ENCODE results near the gene TCP11. TPM values are rescaled to one million over a fixed set of nuclear protein-coding genes. Genes with fewer than 3 reads are reported as not detected.

The TCP11 gene
- total RNA-seq, 1 experiment from 2014 or later: not detected

GRCh38 chr6:35079311-35080000 lies 61.7 kb downstream of the TCP11 start:
- H3K27me3 ChIP-seq (ENCODE audit: control insufficient read depth, insufficient read depth, low read length): no peaks in the 10 kb centered on the region
- TF ChIP-seq, protein P1, sequence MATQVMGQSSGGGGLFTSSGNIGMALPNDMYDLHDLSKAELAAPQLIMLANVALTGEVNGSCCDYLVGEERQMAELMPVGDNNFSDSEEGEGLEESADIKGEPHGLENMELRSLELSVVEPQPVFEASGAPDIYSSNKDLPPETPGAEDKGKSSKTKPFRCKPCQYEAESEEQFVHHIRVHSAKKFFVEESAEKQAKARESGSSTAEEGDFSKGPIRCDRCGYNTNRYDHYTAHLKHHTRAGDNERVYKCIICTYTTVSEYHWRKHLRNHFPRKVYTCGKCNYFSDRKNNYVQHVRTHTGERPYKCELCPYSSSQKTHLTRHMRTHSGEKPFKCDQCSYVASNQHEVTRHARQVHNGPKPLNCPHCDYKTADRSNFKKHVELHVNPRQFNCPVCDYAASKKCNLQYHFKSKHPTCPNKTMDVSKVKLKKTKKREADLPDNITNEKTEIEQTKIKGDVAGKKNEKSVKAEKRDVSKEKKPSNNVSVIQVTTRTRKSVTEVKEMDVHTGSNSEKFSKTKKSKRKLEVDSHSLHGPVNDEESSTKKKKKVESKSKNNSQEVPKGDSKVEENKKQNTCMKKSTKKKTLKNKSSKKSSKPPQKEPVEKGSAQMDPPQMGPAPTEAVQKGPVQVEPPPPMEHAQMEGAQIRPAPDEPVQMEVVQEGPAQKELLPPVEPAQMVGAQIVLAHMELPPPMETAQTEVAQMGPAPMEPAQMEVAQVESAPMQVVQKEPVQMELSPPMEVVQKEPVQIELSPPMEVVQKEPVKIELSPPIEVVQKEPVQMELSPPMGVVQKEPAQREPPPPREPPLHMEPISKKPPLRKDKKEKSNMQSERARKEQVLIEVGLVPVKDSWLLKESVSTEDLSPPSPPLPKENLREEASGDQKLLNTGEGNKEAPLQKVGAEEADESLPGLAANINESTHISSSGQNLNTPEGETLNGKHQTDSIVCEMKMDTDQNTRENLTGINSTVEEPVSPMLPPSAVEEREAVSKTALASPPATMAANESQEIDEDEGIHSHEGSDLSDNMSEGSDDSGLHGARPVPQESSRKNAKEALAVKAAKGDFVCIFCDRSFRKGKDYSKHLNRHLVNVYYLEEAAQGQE (IDR thresholded peaks at IDR 0.05; ENCODE audit: insufficient read depth in 1 of 2, low read depth in 2 of 2, low read length in 1 of 2): no peak
- no peak for TF ChIP-seq POLR2AphosphoS5 (IDR thresholded peaks at IDR 0.05; ENCODE audit: low read depth, low read length)
- no peak for TF ChIP-seq SIN3A (IDR thresholded peaks at IDR 0.05; ENCODE audit: borderline replicate concordance, insufficient read depth, low read depth, low read length)
- TF ChIP-seq TCF7L2 (IDR thresholded peaks at IDR 0.05; ENCODE audit: low read depth, low read length): no peak
- TF ChIP-seq, protein P2, sequence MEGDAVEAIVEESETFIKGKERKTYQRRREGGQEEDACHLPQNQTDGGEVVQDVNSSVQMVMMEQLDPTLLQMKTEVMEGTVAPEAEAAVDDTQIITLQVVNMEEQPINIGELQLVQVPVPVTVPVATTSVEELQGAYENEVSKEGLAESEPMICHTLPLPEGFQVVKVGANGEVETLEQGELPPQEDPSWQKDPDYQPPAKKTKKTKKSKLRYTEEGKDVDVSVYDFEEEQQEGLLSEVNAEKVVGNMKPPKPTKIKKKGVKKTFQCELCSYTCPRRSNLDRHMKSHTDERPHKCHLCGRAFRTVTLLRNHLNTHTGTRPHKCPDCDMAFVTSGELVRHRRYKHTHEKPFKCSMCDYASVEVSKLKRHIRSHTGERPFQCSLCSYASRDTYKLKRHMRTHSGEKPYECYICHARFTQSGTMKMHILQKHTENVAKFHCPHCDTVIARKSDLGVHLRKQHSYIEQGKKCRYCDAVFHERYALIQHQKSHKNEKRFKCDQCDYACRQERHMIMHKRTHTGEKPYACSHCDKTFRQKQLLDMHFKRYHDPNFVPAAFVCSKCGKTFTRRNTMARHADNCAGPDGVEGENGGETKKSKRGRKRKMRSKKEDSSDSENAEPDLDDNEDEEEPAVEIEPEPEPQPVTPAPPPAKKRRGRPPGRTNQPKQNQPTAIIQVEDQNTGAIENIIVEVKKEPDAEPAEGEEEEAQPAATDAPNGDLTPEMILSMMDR (IDR thresholded peaks at IDR 0.05): no peak
- no peak overlapping the region for H3K27ac ChIP-seq (ENCODE audit: low read length)
- CTCF ChIA-PET: no interaction called here
- intact Hi-C loops (cut with micrococcal nuclease; ENCODE audit: unreplicated experiment): no loop called here
- H3K4me3 ChIP-seq (ENCODE audit: low read depth in 2 of 2, low read length in 2 of 2): no peak overlapping the region
- no TSS peak for BruUV-seq (replicated peaks)
- no peaks in the 10 kb centered on the region for H3K4me1 ChIP-seq (ENCODE audit: control insufficient read depth, insufficient read depth, low read length)
- POLR2A ChIA-PET: no interaction called here
- in situ Hi-C loops (cut with HindIII; ENCODE audit: low pct_unique_long_range_greater_than_20kb, low sequenced_read_pairs): no loop called here
- H3K9me3 ChIP-seq (ENCODE audit: control insufficient read depth, insufficient read depth, low read depth, low read length): no peaks in the 10 kb centered on the region
- ATAC-seq (no peak), DNase-seq (ENCODE audit: low read depth, low spot score) (no peak)
- H3K36me3 ChIP-seq (ENCODE audit: control insufficient read depth, insufficient read depth, low read length): no peaks in the 10 kb centered on the region

DNA sequence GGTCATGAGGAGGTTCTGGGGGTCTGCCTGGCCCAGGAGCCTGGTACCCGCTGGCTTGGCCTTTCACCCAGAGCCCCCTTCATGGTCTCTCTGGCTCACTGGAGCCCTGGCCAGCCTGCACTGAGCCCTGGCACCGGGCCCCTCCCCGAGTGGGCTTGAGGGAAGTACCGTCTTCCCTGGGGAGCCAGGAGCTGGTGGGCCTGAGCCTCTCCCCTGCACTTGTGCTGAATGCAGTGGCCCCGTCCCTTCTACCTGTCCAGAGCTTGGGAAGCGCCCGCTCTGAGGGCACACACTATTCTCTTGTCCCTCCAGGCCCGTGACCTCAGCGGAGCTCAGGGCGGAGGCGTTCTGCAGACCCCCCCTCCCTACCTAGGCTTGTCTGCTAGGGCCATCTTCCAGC lies 62.2 kb downstream of the TCP11 start:
- no TSS peak for BruUV-seq (replicated peaks)
- POLR2A ChIA-PET: no interaction called here
- H3K4me1 ChIP-seq (ENCODE audit: control insufficient read depth, insufficient read depth, low read length): no peaks in the 10 kb centered on the region
- no peaks in the 10 kb centered on the region for H3K27me3 ChIP-seq (ENCODE audit: control insufficient read depth, insufficient read depth, low read length)
- no peaks in the 10 kb centered on the region for H3K9me3 ChIP-seq (ENCODE audit: control insufficient read depth, insufficient read depth, low read depth, low read length)
- ATAC-seq (no peak), DNase-seq (ENCODE audit: low read depth, low spot score) (no peak)
- intact Hi-C loops (cut with micrococcal nuclease; ENCODE audit: unreplicated experiment): no loop called here
- no peaks in the 10 kb centered on the region for H3K36me3 ChIP-seq (ENCODE audit: control insufficient read depth, insufficient read depth, low read length)
- H3K4me3 ChIP-seq (ENCODE audit: low read depth in 2 of 2, low read length in 2 of 2): no peak overlapping the region
- TF ChIP-seq TCF7L2 (IDR thresholded peaks at IDR 0.05; ENCODE audit: low read depth, low read length) (no peak), SIN3A (IDR thresholded peaks at IDR 0.05; ENCODE audit: borderline replicate concordance, insufficient read depth, low read depth, low read length) (no peak), POLR2AphosphoS5 (IDR thresholded peaks at IDR 0.05; ENCODE audit: low read depth, low read length) (no peak)
- TF ChIP-seq, protein P1 (IDR thresholded peaks at IDR 0.05; ENCODE audit: insufficient read depth in 1 of 2, low read depth in 2 of 2, low read length in 1 of 2): no peak
- TF ChIP-seq, protein P2 (IDR thresholded peaks at IDR 0.05): no peak
- H3K27ac ChIP-seq (ENCODE audit: low read length): no peak overlapping the region
- in situ Hi-C loops (cut with HindIII; ENCODE audit: low pct_unique_long_range_greater_than_20kb, low sequenced_read_pairs): no loop called here
- CTCF ChIA-PET: no interaction called here
